Measurements from ENCODE around the gene PGLYRP1. TPM values are rescaled to one million over a fixed set of nuclear protein-coding genes. Genes with fewer than 3 reads are reported as not detected.
A peak's percentile ranks its signal among the peaks of the same experiment; 100 is the strongest.

The PGLYRP1 gene
- total RNA-seq, 1 donor from 2014 or later: not detected

DNA sequence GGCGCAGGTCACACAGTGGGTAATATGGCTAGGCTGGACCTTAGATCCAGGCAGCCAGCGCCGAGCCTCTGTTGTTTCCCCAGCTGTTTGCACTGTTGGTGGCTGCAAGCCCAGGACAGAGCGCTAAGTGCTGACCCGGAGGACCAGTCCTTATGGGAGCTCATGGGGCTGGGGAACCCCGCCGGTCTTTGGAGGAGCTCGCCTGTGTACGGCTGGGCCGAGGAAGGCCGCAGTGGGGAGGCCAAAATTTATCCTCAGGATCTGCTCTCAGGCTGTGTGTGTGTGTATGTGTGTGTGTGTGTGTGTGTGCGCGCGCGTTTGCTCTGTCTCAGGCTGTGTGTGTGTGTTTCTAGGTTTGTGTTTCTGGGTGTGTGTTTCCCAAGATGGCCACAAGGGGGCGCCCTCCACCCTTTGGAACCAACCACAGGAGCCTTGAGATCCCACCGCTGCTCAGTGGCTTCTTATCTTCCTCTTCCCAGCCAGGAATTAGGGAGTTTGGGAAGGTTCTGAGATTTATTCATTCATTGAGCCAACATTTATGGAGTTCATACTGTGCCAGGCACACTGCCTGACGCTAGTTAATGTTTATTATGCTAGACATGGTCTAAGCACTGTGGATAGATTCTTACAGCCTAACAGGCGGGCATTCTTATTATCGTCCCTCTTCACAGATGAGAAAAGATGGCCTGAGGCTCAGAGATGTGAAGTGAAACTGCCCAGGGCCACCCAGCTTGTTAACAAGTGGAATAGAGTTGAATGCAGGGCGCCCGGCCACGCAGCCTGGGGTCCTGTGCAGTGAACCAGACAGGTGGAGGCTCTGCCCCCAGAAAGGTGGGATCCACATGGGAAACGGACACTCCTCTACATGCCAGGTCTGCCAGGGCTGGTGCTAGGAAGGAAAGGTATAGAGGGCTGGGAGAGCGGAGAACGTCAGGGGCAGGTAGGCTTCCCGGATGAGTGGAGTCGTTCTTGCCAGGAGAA lies 13.0 kb downstream of the PGLYRP1 start:
- H3K27ac ChIP-seq: no peak overlapping the region
- intact Hi-C loops (cut with DNase I): loop anchor here (10.0 kb wide), 3 partner anchors 95 to 195 kb away; partner anchors contain the start of genes NANOS2 and RSPH6A

DNA sequence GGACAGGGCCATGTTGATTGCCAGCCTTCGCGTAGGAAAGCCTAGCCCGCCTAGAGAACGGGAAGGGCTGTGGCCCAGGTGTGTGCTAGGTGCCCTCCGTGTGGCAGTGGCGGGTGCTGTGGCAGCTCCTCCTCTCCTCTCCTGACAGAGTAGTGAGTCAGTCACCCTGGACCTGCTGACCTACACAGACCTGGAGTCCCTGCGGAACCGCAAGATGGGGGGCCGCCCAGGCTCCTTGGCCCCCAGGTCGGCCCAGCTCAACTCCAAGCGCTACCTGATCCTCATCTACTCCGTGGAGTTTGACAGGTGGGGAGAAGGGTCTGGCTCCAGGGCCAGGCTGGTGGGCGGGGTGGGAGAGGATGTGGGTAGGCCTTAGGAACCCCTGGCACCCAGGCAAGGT lies 16.4 kb downstream of the PGLYRP1 start:
- TF ChIP-seq POLR2A (IDR thresholded peaks at IDR 0.05): no peak
- TF ChIP-seq POLR2AphosphoS5 (IDR thresholded peaks at IDR 0.05; ENCODE audit: insufficient read depth in 1 of 2, low read depth in 1 of 2): no peak
- TF ChIP-seq, protein P1, sequence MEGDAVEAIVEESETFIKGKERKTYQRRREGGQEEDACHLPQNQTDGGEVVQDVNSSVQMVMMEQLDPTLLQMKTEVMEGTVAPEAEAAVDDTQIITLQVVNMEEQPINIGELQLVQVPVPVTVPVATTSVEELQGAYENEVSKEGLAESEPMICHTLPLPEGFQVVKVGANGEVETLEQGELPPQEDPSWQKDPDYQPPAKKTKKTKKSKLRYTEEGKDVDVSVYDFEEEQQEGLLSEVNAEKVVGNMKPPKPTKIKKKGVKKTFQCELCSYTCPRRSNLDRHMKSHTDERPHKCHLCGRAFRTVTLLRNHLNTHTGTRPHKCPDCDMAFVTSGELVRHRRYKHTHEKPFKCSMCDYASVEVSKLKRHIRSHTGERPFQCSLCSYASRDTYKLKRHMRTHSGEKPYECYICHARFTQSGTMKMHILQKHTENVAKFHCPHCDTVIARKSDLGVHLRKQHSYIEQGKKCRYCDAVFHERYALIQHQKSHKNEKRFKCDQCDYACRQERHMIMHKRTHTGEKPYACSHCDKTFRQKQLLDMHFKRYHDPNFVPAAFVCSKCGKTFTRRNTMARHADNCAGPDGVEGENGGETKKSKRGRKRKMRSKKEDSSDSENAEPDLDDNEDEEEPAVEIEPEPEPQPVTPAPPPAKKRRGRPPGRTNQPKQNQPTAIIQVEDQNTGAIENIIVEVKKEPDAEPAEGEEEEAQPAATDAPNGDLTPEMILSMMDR (IDR thresholded peaks at IDR 0.05): no peak
- intact Hi-C loops (cut with DNase I): loop anchor here (10.0 kb wide), 1 partner anchor 92 kb away; the partner anchor contains the start of gene NANOS2
- Histone ChIP-seq H3K27me3 (no peaks in the 10 kb centered on the region), H3K9me3 (no peaks in the 10 kb centered on the region), H3K36me3 (peaks cover 0 to 24% of the 10 kb centered on the region in 2 donors), H3K4me3 (no peak overlapping the region), H3K27ac (no peak overlapping the region), H3K4me1 (no peaks in the 10 kb centered on the region)
- no peak for DNase-seq (ENCODE audit: extremely low spot score in 2 of 2)

More for the DNA sequence above, 13.0 kb downstream of the PGLYRP1 start:
- Histone ChIP-seq H3K4me1 (peaks cover 6% of the 10 kb centered on the region), H3K36me3 (peaks cover 0 to 24% of the 10 kb centered on the region in 2 donors), H3K4me3 (no peak overlapping the region), H3K9me3 (no peaks in the 10 kb centered on the region), H3K27me3 (no peaks in the 10 kb centered on the region)
- DNase-seq (ENCODE audit: extremely low spot score in 2 of 2): no peak
- TF ChIP-seq POLR2A (IDR thresholded peaks at IDR 0.05): no peak
- TF ChIP-seq, protein P1 (IDR thresholded peaks at IDR 0.05): peak; percentile 56 to 74 (median 60)

DNA sequence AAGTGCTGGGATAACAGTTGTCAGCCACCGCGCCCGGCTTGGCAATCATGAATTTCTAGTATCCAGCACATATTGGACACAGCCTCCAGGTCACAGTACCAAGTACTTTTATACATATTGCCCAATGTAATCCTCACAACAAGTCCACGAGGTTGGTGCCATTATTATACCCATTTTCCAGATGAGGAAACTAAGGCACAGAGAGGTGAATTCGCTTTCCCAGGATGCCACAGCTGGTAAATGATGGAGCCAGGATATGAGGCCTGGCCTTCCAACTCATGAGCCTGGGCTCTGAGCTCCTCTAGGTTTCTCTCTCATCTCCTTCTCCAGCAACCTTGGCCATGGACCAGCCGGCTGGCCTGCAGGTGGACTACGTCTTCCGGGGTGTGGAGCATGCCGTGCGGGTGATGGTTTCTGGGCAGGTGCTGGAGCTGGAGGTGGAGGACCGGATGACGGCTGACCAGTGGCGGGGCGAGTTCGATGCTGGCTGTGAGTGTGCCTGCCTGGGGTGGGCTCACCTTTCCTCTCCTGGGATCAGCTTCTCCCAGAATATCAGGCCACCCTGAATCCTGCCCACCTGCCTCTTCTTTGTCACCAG lies 20.1 kb downstream of the PGLYRP1 start:
- no peak for TF ChIP-seq POLR2AphosphoS5 (IDR thresholded peaks at IDR 0.05; ENCODE audit: insufficient read depth in 1 of 2, low read depth in 1 of 2)
- TF ChIP-seq, protein P1 (IDR thresholded peaks at IDR 0.05): no peak
- TF ChIP-seq POLR2A (IDR thresholded peaks at IDR 0.05): no peak
- Histone ChIP-seq H3K27me3 (no peaks in the 10 kb centered on the region), H3K4me3 (no peak overlapping the region), H3K36me3 (peaks cover 0 to 12% of the 10 kb centered on the region in 2 donors), H3K9me3 (no peaks in the 10 kb centered on the region), H3K27ac (no peak overlapping the region), H3K4me1 (peaks cover 22% of the 10 kb centered on the region)
- no peak for DNase-seq (ENCODE audit: extremely low spot score in 2 of 2)
- intact Hi-C loops (cut with DNase I): loop anchor here (10.0 kb wide), 1 partner anchor 88 kb away; the partner anchor contains the start of gene NANOS2

GRCh38 chr19:46000491-46001246 lies 22.2 kb downstream of the PGLYRP1 start:
- intact Hi-C loops (cut with DNase I): loop anchor here (10.0 kb wide), 1 partner anchor 86 kb away; the partner anchor contains the start of gene NANOS2
- H3K27me3 ChIP-seq: no peaks in the 10 kb centered on the region
- no peaks in the 10 kb centered on the region for H3K9me3 ChIP-seq
- H3K4me3 ChIP-seq: peak overlapping the region in 1 of 2 donors; percentile 13
- H3K27ac ChIP-seq: no peak overlapping the region
- peaks cover 31% of the 10 kb centered on the region for H3K4me1 ChIP-seq
- no peaks in the 10 kb centered on the region for H3K36me3 ChIP-seq
- DNase-seq (ENCODE audit: extremely low spot score in 2 of 2): no peak
- TF ChIP-seq POLR2A (IDR thresholded peaks at IDR 0.05): no peak
- TF ChIP-seq POLR2AphosphoS5 (IDR thresholded peaks at IDR 0.05; ENCODE audit: insufficient read depth in 1 of 2, low read depth in 1 of 2): no peak
- TF ChIP-seq, protein P1 (IDR thresholded peaks at IDR 0.05): no peak

Measured in vagina (tissue), 2 donors.